ENCODE data around the gene PPP1R26. TPM values are rescaled to one million over a fixed set of nuclear protein-coding genes. Genes with fewer than 3 reads are reported as not detected.

The PPP1R26 gene
- polyA plus RNA-seq, 1 of the 3 experiments (the other 2 are of a cell fraction) = 20.1 TPM

DNA sequence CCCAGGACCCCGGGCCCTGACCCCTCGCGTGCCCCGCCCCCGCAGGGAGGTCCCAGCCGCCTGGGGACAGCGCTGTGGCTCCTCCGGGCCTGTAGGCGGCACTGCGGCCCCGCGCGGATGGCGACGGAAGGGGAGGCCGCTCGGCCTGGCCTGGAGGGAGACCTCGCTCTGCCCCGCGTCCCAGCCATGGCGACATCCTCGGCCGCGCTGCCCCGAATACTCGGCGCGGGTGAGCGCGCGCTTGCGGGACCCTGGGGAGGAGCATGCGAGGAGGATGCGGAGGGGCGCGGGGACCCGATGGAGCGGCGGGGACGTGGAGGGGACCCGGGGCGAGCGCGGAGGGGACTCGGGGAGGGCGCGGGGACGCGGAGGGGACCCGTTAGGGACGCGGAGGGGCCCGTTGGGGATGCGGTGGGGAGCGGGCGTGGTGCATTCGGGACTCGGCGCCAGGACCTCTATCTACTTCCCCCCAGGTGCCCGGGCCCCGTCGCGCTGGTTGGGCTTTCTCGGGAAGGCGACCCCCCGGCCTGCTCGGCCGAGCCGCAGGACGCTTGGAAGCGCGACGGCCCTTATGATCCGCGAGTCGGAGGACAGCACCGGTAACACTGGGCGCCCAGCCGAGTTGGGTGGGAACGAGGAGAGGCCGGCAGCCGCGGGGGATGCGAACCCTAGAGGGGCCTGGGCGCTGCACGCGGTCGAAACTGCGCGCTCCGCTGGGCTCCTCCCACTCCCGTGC lies 21.1 kb downstream of the PPP1R26 start, which contains the start of gene MRPS2:
MRPS2 (plus strand) TSS at position 158 of the 736 bp plus-strand sequence; CDS start at position 187, 29 bp downstream.
- Histone ChIP-seq H3K79me2 (ENCODE audit: insufficient read depth) (peaks cover 19% of the 10 kb centered on the region), H3K27me3 (ENCODE audit: insufficient read depth) (no peaks in the 10 kb centered on the region), H3K27ac (ENCODE audit: low read depth in 2 of 2, low read length in 1 of 2) (peak within 1 kb of the TSS; percentile 60 to 76; a peak in 2 of 4 replicates), H4K20me1 (ENCODE audit: insufficient read depth) (peaks cover 22% of the 10 kb centered on the region), H3K9me2 (no peaks in the 10 kb centered on the region), H2AFZ (ENCODE audit: low read depth) (peak within 1 kb of the TSS; percentile 98), H3K4me1 (ENCODE audit: control insufficient read depth in 1 of 2, insufficient read depth in 2 of 2, low read depth in 1 of 2, low read length in 1 of 2) (peaks cover 6 to 19% of the 10 kb centered on the region in 2 experiments; a peak in 3 of 4 replicates), H3K36me3 (replicated peaks in 1 of 2; ENCODE audit: control insufficient read depth in 1 of 2, insufficient read depth in 2 of 2, low read length in 1 of 2) (peaks cover 3 to 33% of the 10 kb centered on the region in 2 experiments), H3F3A (replicated peaks; ENCODE audit: insufficient read depth) (no peaks in the 10 kb centered on the region), H3K4me3 (ENCODE audit: low read depth in 2 of 2, low read length in 1 of 2) (peak within 1 kb of the TSS; percentile 95 to 96), H3K4me2 (peak within 1 kb of the TSS; percentile 100), H3K9ac (peak within 1 kb of the TSS; percentile 91), H3K9me3 (no peaks in the 10 kb centered on the region)
- ChIA-PET POLR2A (no interaction called here), CTCF (interaction anchor here (0.7 to 3.9 kb wide), 7 partner anchors 11 to 92 kb away, joined by 3 to 23 read pairs (median 4); no protein-coding TSS in a partner anchor)
- DNase-seq = peak; percentile 98
- WGBS (ENCODE audit: low lambda C conversion rate) = 2% methylated on average over 15 of the region's 92 CpGs
- TF ChIP-seq, protein P1, sequence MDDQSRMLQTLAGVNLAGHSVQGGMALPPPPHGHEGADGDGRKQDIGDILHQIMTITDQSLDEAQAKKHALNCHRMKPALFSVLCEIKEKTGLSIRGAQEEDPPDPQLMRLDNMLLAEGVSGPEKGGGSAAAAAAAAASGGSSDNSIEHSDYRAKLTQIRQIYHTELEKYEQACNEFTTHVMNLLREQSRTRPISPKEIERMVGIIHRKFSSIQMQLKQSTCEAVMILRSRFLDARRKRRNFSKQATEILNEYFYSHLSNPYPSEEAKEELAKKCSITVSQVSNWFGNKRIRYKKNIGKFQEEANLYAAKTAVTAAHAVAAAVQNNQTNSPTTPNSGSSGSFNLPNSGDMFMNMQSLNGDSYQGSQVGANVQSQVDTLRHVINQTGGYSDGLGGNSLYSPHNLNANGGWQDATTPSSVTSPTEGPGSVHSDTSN (IDR thresholded peaks at IDR 0.05) = no peak
- no peak; the same call in 1 of the 2 replicates for TF ChIP-seq FOXM1 (IDR thresholded peaks at IDR 0.05; ENCODE audit: low read depth)
- no peak for TF ChIP-seq EZH2phosphoT487 (IDR thresholded peaks at IDR 0.05; ENCODE audit: borderline replicate concordance, low read depth)
- TF ChIP-seq, protein P2, sequence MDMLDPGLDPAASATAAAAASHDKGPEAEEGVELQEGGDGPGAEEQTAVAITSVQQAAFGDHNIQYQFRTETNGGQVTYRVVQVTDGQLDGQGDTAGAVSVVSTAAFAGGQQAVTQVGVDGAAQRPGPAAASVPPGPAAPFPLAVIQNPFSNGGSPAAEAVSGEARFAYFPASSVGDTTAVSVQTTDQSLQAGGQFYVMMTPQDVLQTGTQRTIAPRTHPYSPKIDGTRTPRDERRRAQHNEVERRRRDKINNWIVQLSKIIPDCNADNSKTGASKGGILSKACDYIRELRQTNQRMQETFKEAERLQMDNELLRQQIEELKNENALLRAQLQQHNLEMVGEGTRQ (IDR thresholded peaks at IDR 0.05; ENCODE audit: borderline replicate concordance, low read depth, low read length) = no peak
- TF ChIP-seq YY1 (IDR thresholded peaks at IDR 0.05; ENCODE audit: low read depth) = peak; percentile 86
- TF ChIP-seq GATA2 (CRISPR knock-in tag; IDR thresholded peaks at IDR 0.05) = 0 out of 2 replicates have a peak, but pooled peaks have one; percentile 21
- peak; percentile 67 for TF ChIP-seq POLR2AphosphoS5 (IDR thresholded peaks at IDR 0.05; ENCODE audit: low read depth, low read length)
- no peak for TF ChIP-seq RAD21 (IDR thresholded peaks at IDR 0.05; ENCODE audit: low read length)
- no peak for TF ChIP-seq NRF1 (IDR thresholded peaks at IDR 0.05; ENCODE audit: low read depth, low read length)
- TF ChIP-seq SMC3 (IDR thresholded peaks at IDR 0.05; ENCODE audit: low read depth, low read length) = no peak
- no peak for TF ChIP-seq TCF12 (IDR thresholded peaks at IDR 0.05)
- TF ChIP-seq, protein P3, sequence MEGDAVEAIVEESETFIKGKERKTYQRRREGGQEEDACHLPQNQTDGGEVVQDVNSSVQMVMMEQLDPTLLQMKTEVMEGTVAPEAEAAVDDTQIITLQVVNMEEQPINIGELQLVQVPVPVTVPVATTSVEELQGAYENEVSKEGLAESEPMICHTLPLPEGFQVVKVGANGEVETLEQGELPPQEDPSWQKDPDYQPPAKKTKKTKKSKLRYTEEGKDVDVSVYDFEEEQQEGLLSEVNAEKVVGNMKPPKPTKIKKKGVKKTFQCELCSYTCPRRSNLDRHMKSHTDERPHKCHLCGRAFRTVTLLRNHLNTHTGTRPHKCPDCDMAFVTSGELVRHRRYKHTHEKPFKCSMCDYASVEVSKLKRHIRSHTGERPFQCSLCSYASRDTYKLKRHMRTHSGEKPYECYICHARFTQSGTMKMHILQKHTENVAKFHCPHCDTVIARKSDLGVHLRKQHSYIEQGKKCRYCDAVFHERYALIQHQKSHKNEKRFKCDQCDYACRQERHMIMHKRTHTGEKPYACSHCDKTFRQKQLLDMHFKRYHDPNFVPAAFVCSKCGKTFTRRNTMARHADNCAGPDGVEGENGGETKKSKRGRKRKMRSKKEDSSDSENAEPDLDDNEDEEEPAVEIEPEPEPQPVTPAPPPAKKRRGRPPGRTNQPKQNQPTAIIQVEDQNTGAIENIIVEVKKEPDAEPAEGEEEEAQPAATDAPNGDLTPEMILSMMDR (IDR thresholded peaks at IDR 0.05) = peak; percentile 65
- peak; percentile 71 for TF ChIP-seq CHD2 (IDR thresholded peaks at IDR 0.05; ENCODE audit: low read length, partially characterized antibody)
- no peak; the same call in 1 of the 2 replicates for TF ChIP-seq MEF2A (IDR thresholded peaks at IDR 0.05; ENCODE audit: borderline replicate concordance, low read depth)
- TF ChIP-seq GABPA (IDR thresholded peaks at IDR 0.05; ENCODE audit: low read depth) = peak; percentile 30; the same call in 1 of the 2 replicates
- 0 out of 2 replicates have a peak, but pooled peaks have one; percentile 22 for TF ChIP-seq RCOR1 (IDR thresholded peaks at IDR 0.05; ENCODE audit: low read length)
- TF ChIP-seq, protein P4, sequence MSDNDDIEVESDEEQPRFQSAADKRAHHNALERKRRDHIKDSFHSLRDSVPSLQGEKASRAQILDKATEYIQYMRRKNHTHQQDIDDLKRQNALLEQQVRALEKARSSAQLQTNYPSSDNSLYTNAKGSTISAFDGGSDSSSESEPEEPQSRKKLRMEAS (IDR thresholded peaks at IDR 0.05; ENCODE audit: low read depth) = peak; percentile 85
- TF ChIP-seq TEAD4 (IDR thresholded peaks at IDR 0.05; ENCODE audit: borderline replicate concordance, insufficient read depth) = no peak
- no peak for TF ChIP-seq USF1 (IDR thresholded peaks at IDR 0.05; ENCODE audit: borderline replicate concordance, low read depth)
- TF ChIP-seq RFX5 (IDR thresholded peaks at IDR 0.05; ENCODE audit: low read length) = no peak
- TF ChIP-seq RXRA (IDR thresholded peaks at IDR 0.05; ENCODE audit: borderline replicate concordance, low read depth) = no peak
- TF ChIP-seq JUND (IDR thresholded peaks at IDR 0.05) = no peak
- peak; percentile 91 for TF ChIP-seq TAF1 (IDR thresholded peaks at IDR 0.05; ENCODE audit: borderline replicate concordance, low read depth, low read length)
- TF ChIP-seq FOXJ3 (CRISPR knock-in tag; IDR thresholded peaks at IDR 0.05) = no peak
- TF ChIP-seq, protein P5, sequence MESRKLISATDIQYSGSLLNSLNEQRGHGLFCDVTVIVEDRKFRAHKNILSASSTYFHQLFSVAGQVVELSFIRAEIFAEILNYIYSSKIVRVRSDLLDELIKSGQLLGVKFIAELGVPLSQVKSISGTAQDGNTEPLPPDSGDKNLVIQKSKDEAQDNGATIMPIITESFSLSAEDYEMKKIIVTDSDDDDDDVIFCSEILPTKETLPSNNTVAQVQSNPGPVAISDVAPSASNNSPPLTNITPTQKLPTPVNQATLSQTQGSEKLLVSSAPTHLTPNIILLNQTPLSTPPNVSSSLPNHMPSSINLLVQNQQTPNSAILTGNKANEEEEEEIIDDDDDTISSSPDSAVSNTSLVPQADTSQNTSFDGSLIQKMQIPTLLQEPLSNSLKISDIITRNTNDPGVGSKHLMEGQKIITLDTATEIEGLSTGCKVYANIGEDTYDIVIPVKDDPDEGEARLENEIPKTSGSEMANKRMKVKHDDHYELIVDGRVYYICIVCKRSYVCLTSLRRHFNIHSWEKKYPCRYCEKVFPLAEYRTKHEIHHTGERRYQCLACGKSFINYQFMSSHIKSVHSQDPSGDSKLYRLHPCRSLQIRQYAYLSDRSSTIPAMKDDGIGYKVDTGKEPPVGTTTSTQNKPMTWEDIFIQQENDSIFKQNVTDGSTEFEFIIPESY (IDR thresholded peaks at IDR 0.05; ENCODE audit: borderline replicate concordance, low read depth) = no peak
- TF ChIP-seq NFIC (IDR thresholded peaks at IDR 0.05; ENCODE audit: borderline replicate concordance) = no peak
